GM18951 (cell line): Measurements from ENCODE around the gene HVCN1.

Experiments
- POLR2A ChIP-seq: IDR thresholded peaks from 4 replicates; pipeline ENCODE4 v1.6.1; 2011; ENCODE audit warnings: mild to moderate bottlenecking; ENCODE audit not compliant: insufficient read length, insufficient read depth; ENCODE audit errors: extremely low read depth
- in situ Hi-C: fragments of 300-500 bp; cut with MboI; formaldehyde crosslinking; loops from one replicate; pipeline ENCODE4 v1.12.0; 2022; ENCODE audit warnings: low sequenced_read_pairs, mixed read lengths, inconsistent platforms; ENCODE audit not compliant: unreplicated experiment

HVCN1 gene

DNA sequence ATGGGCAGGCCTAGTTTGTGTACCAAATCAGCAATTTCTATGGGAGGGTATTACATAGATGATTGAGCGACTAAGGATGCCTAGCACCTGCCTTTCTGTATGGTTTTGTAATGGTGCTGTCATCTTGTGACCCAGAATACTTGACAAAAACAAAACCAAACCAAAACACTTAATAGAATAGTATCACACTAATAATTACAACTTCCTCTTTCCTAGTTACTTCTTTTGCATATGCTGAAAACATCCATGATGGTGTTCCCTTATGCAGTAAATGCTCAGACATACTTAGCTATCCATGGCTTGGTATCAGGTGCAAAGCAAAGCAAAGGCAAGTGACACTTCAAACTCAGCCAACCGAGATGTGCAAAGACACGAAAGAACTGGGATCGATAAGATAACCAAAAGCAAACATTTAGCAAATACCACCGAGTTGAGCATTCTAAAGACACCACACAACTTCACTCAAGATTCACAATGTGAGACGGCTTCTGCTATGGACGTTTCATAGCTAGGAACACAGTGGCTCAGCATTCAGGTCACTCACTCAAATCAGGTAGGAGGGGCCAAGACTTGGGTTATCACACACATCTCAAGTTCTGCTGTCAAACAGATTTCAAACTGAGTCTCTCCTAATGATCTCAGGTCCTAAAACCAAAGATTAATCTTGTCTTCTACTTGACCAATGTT lies 29.4 kb upstream of the HVCN1 start:
- in situ Hi-C loops: no loop called here
- TF ChIP-seq POLR2A: no peak

DNA sequence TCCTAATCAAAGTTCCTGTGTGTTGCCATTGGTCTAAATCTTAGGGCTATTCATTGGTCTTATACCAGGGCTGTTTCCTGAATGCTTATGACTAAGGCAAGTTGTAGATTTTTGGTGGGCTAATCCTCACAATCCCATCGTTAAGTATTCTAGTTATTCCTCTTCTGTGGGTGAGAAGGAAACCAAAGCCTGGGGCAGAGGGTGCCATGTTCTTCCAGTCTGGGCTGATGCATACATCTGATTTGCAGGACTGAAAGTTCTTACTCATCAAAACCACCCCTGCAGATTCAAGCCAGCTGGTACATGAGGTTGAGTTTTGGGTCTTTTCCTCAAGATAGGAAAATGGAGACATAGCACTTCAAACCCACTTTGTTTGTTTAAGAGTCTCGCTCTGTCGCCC lies 28.1 kb upstream of the HVCN1 start:
- in situ Hi-C loops: no loop called here
- TF ChIP-seq POLR2A: no peak

DNA sequence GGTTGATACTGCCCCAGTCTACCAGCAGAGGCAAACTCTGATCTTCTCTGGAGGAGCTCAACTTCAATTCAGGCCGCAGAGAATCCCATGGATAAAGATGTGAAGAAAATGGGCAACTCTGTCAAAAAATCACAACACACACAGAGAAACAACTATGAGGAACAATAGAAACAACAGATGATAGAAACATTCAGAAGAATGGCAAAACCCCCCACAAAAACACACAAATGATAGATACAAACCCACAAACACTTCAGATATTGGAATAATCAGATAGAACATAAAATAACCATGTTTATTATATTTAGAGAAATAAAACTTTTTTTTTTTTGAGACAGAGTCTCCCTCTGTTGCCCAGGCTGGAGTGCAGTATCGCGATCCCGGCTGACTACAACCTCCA lies 20.0 kb upstream of the HVCN1 start:
- TF ChIP-seq POLR2A: no peak
- in situ Hi-C loops: loop anchor here (10.0 kb wide), 1 partner anchor 116 kb away; no protein-coding TSS in a partner anchor

DNA sequence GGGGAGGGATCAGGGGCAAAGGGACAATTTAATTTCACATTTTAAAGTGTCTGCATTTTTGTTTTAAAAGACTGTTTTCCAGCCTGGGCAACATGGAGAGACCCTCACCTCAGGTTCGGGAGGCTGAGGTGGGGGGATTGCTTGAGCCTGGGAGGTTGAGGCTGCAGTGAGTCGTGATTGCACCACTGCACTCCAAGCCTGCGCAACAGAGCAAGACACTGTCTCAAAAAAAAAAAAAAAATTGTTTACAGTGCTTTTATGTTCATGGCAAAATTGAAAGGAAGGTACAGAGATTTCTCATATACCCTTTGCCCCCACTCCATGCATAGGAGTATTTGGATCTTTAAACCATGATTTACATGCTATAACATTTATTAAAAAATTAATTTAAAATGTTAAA lies 16.4 kb upstream of the HVCN1 start:
- in situ Hi-C loops: loop anchor here (10.0 kb wide), 1 partner anchor 119 kb away; no protein-coding TSS in a partner anchor
- no peak for TF ChIP-seq POLR2A

GRCh38 chr12:110704750-110705149 lies 15.8 kb upstream of the HVCN1 start:
- in situ Hi-C loops: loop anchor here (10.0 kb wide), 1 partner anchor 120 kb away; no protein-coding TSS in a partner anchor
- TF ChIP-seq POLR2A: no peak

- TF ChIP-seq POLR2A: no peak
- in situ Hi-C loops: loop anchor here (10.0 kb wide), 1 partner anchor 121 kb away; no protein-coding TSS in a partner anchor
Observed at GRCh38 chr12:110704231-110704630, 15.3 kb upstream of the HVCN1 start.

GRCh38 chr12:110702081-110702480 lies 13.2 kb upstream of the HVCN1 start:
- no peak for TF ChIP-seq POLR2A
- in situ Hi-C loops: loop anchor here (10.0 kb wide), 1 partner anchor 123 kb away; no protein-coding TSS in a partner anchor

GRCh38 chr12:110699591-110700445 lies 10.9 kb upstream of the HVCN1 start:
- in situ Hi-C loops: loop anchor here (10.0 kb wide), 2 partner anchors 85 to 125 kb away; partner anchors contain the start of gene TCTN1

GRCh38 chr12:110698171-110698902 lies 9.4 kb upstream of the HVCN1 start:
- in situ Hi-C loops: loop anchor here (10.0 kb wide), 1 partner anchor 84 kb away; the partner anchor contains the start of gene TCTN1
- TF ChIP-seq POLR2A: no peak

More at GRCh38 chr12:110699591-110700445, 10.9 kb upstream of the HVCN1 start:
- no peak for TF ChIP-seq POLR2A

GRCh38 chr12:110697236-110697635 lies 8.3 kb upstream of the HVCN1 start:
- in situ Hi-C loops: loop anchor here (10.0 kb wide), 1 partner anchor 82 kb away; the partner anchor contains the start of gene TCTN1
- no peak for TF ChIP-seq POLR2A

- TF ChIP-seq POLR2A: no peak
- in situ Hi-C loops: loop anchor here (10.0 kb wide), 1 partner anchor 81 kb away; the partner anchor contains the start of gene TCTN1
Observed at GRCh38 chr12:110696283-110696682, 7.4 kb upstream of the HVCN1 start.

DNA sequence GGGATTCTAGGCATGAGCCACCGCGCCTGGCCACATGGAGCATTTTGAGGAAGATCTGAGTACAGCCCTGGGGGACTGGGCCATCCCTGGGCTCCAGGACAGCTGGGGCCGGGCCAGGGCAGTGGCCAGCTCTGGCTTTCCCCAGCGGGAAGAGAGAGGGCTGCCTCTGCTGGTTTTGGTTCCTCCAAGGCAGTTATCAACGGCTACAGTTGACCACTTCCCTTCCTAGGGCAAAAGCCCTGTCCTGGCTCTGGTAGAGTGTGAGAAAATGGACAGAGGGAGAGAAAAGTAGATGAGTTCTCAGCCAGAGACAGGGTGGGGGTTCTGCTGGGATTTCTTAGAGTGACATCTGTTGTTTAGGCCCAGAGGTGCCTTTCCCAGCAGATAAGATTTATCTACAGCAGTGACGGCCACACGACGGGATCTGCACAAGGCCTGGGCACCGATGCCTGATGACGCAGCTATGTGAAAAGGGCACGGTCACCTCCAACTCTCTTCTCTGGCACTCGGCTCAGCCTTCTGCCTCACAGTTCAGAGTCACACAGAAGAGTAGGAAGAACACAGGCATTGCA lies 5.5 kb upstream of the HVCN1 start:
- TF ChIP-seq POLR2A: no peak
- in situ Hi-C loops: loop anchor here (10.0 kb wide), 1 partner anchor 80 kb away; the partner anchor contains the start of gene TCTN1

- in situ Hi-C loops: loop anchor here (10.0 kb wide), 1 partner anchor 79 kb away; the partner anchor contains the start of gene TCTN1
Observed at GRCh38 chr12:110693731-110694130, 4.8 kb upstream of the HVCN1 start.

GRCh38 chr12:110690127-110690430 lies 1.2 kb upstream of the HVCN1 start:
- in situ Hi-C loops: loop anchor here (10.0 kb wide), 1 partner anchor 75 kb away; the partner anchor contains the start of gene TCTN1
- TF ChIP-seq POLR2A: no peak

More at GRCh38 chr12:110693731-110694130, 4.8 kb upstream of the HVCN1 start:
- TF ChIP-seq POLR2A: no peak
